OCI-LY3 (cell line): ENCODE results near the gene SOX14.

Source experiments
- H2AFZ ChIP-seq: fragments of 200-600, 300-600 bp; shearing (Covaris generic); 2 replicates; pipeline ENCODE4 v1.6.0; 2014; ENCODE audit warnings: antibody characterized with exemption, low read depth, low read length
- H3K27ac ChIP-seq: fragments of 200-600, 300-600 bp; sonication (generic); 2 replicates; pipeline ENCODE4 v1.5.1; 2014; ENCODE audit warnings: mild to moderate bottlenecking, low read length, moderate library complexity, mixed read lengths
- H3K27me3 ChIP-seq: fragments of 200-600, 300-600 bp; sonication (generic); 2 replicates; pipeline ENCODE4 v1.6.1; 2014; ENCODE audit warnings: low read depth, low read length, mixed read lengths
- H3K36me3 ChIP-seq: fragments of 200-600, 300-600 bp; sonication (generic); replicated peaks from 2 replicates; pipeline ENCODE3; 2014; ENCODE audit warnings: low read depth, low read length, mixed read lengths
- H3K4me1 ChIP-seq: fragments of 300-600, 200-600 bp; sonication (generic); 2 replicates; pipeline ENCODE4 v1.6.1; 2014; ENCODE audit warnings: low read length, mixed read lengths
- H3K4me2 ChIP-seq: fragments of 200-600, 300-600 bp; sonication (generic); 2 replicates; pipeline ENCODE4 v1.6.1; 2014; ENCODE audit warnings: low read length, mixed read lengths
- H3K4me3 ChIP-seq: fragments of 300-600, 200-600 bp; sonication (generic); 2 replicates; pipeline ENCODE4 v1.5.1; 2014; ENCODE audit warnings: antibody characterized with exemption, mild to moderate bottlenecking, low read length, moderate library complexity
- H3K79me2 ChIP-seq: fragments of 300-600, 200-600 bp; shearing (Covaris generic); 2 replicates; pipeline ENCODE4 v1.6.1; 2014; ENCODE audit warnings: mild to moderate bottlenecking, low read length, mixed read lengths
- H3K9ac ChIP-seq: fragments of 300-600, 200-600 bp; shearing (Covaris generic); 2 replicates; pipeline ENCODE4 v1.6.0; 2014; ENCODE audit warnings: mild to moderate bottlenecking, low read length, moderate library complexity
- H3K9me3 ChIP-seq: fragments of 200-600, 300-600 bp; shearing (Covaris generic); 2 replicates; pipeline ENCODE4 v1.6.1; 2014; ENCODE audit warnings: low read length, mixed read lengths; ENCODE audit not compliant: insufficient read depth
- H4K20me1 ChIP-seq: fragments of 200-600, 300-600 bp; sonication (generic); 2 replicates; pipeline ENCODE4 v1.6.1; 2016; ENCODE audit warnings: low read length, mixed read lengths; ENCODE audit not compliant: insufficient read depth
- CTCF ChIP-seq: fragments of 200-600, 300-600 bp; sonication (generic); IDR thresholded peaks from 2 replicates; pipeline ENCODE4 v1.5.1; 2014; ENCODE audit warnings: antibody characterized with exemption, low read length, low read depth
- EZH2phosphoT487 ChIP-seq: fragments of 200-600 bp; shearing (Covaris generic); IDR thresholded peaks from 2 replicates; pipeline ENCODE4 v1.6.1; 2018; ENCODE audit warnings: antibody characterized with exemption, mixed run types, low read depth

Gene SOX14

GRCh38 chr3:137738710-137739109 is 25.4 kb upstream of the SOX14 start:
- Histone ChIP-seq H3K9ac (no peak overlapping the region), H3K27me3 (no peaks in the 10 kb centered on the region), H3K4me3 (no peak overlapping the region), H3K27ac (no peak overlapping the region), H3K36me3 (no peaks in the 10 kb centered on the region), H3K79me2 (no peaks in the 10 kb centered on the region), H3K9me3 (peaks cover 7% of the 10 kb centered on the region; the same call in 1 of the 2 replicates), H3K4me1 (no peaks in the 10 kb centered on the region), H2AFZ (no peak overlapping the region), H4K20me1 (no peaks in the 10 kb centered on the region), H3K4me2 (no peak overlapping the region)
- no peak for TF ChIP-seq CTCF
- TF ChIP-seq EZH2phosphoT487: no peak

- no peak overlapping the region for H3K27ac ChIP-seq
- no peaks in the 10 kb centered on the region for H3K4me1 ChIP-seq
- no peak overlapping the region for H2AFZ ChIP-seq
- TF ChIP-seq CTCF: no peak
- TF ChIP-seq EZH2phosphoT487: no peak
- H3K9me3 ChIP-seq: no peaks in the 10 kb centered on the region
- no peaks in the 10 kb centered on the region for H3K36me3 ChIP-seq
- H4K20me1 ChIP-seq: no peaks in the 10 kb centered on the region
- peaks cover 8% of the 10 kb centered on the region; the same call in 1 of the 2 replicates for H3K27me3 ChIP-seq
- H3K4me2 ChIP-seq: no peak overlapping the region
- H3K79me2 ChIP-seq: no peaks in the 10 kb centered on the region
- H3K4me3 ChIP-seq: no peak overlapping the region
- H3K9ac ChIP-seq: no peak overlapping the region
Observed at GRCh38 chr3:137743608-137744007, 20.5 kb upstream of the SOX14 start.

- no peaks in the 10 kb centered on the region for H3K9me3 ChIP-seq
Observed at GRCh38 chr3:137746808-137747207, 17.3 kb upstream of the SOX14 start.

GRCh38 chr3:137759505-137759904 is 4.6 kb upstream of the SOX14 start:
- H3K27me3 ChIP-seq: no peaks in the 10 kb centered on the region

More at GRCh38 chr3:137746808-137747207, 17.3 kb upstream of the SOX14 start:
- no peaks in the 10 kb centered on the region for H3K79me2 ChIP-seq
- H3K27ac ChIP-seq: no peak overlapping the region
- no peak for TF ChIP-seq CTCF
- TF ChIP-seq EZH2phosphoT487: no peak
- H3K4me3 ChIP-seq: no peak overlapping the region
- peaks cover 8% of the 10 kb centered on the region; the same call in 1 of the 2 replicates for H3K27me3 ChIP-seq
- no peak overlapping the region for H3K4me2 ChIP-seq
- H3K9ac ChIP-seq: no peak overlapping the region
- H3K4me1 ChIP-seq: no peaks in the 10 kb centered on the region
- no peaks in the 10 kb centered on the region for H3K36me3 ChIP-seq
- no peaks in the 10 kb centered on the region for H4K20me1 ChIP-seq
- no peak overlapping the region for H2AFZ ChIP-seq

More at GRCh38 chr3:137759505-137759904, 4.6 kb upstream of the SOX14 start:
- no peak overlapping the region for H3K27ac ChIP-seq
- H3K79me2 ChIP-seq: no peaks in the 10 kb centered on the region
- no peaks in the 10 kb centered on the region for H4K20me1 ChIP-seq
- H3K9ac ChIP-seq: no peak overlapping the region
- H2AFZ ChIP-seq: no peak overlapping the region
- H3K9me3 ChIP-seq: no peaks in the 10 kb centered on the region; the same call in 1 of the 2 replicates
- TF ChIP-seq EZH2phosphoT487 (no peak), CTCF (no peak)
- H3K4me1 ChIP-seq: no peaks in the 10 kb centered on the region
- no peaks in the 10 kb centered on the region for H3K36me3 ChIP-seq
- no peak overlapping the region for H3K4me3 ChIP-seq
- H3K4me2 ChIP-seq: no peak overlapping the region
